SK-N-SH treated with all-trans-retinoic acid at 6 μM for 48 hours (cell line): ENCODE data around the gene NLRP5.

ENCODE experiments used
- ARNTL ChIP-seq: fragments of 450-650 bp; formaldehyde crosslinking; IDR thresholded peaks from 2 replicates; pipeline ENCODE4 v1.5.0; 2020; ENCODE audit warnings: low read depth, mild to moderate bottlenecking, moderate library complexity, borderline replicate concordance
- BACH2 ChIP-seq: fragments of 250-450 bp; sonication (Bioruptor Pico); IDR thresholded peaks from 2 replicates; pipeline ENCODE4 v1.9.0; 2021; ENCODE audit warnings: mild to moderate bottlenecking, borderline replicate concordance
- CSDC2 ChIP-seq: fragments of 250-450 bp; sonication (Bioruptor Pico); IDR thresholded peaks from 2 replicates; pipeline ENCODE4 v1.5.0; 2020; ENCODE audit warnings: mild to moderate bottlenecking, moderate library complexity
- ESRRG ChIP-seq: fragments of 250-450 bp; sonication (Bioruptor Pico); IDR thresholded peaks from 2 replicates; pipeline ENCODE4 v1.6.1; 2021; ENCODE audit warnings: mild to moderate bottlenecking
- GLIS3 ChIP-seq: fragments of 250-450 bp; sonication (Bioruptor Pico); IDR thresholded peaks from 2 replicates; pipeline ENCODE4 v1.5.0; 2020; ENCODE audit warnings: mild to moderate bottlenecking, moderate library complexity
- OSR1 ChIP-seq: fragments of 250-450 bp; sonication (Bioruptor Pico); IDR thresholded peaks from 2 replicates; pipeline ENCODE4 v1.8.0; 2022; ENCODE audit warnings: moderate library complexity, mild to moderate bottlenecking, inconsistent platforms
- TCF4 ChIP-seq: fragments of 250-450 bp; sonication (Bioruptor Pico); IDR thresholded peaks from 2 replicates; pipeline ENCODE4 v1.8.0; 2021; ENCODE audit warnings: mild to moderate bottlenecking, moderate library complexity, borderline replicate concordance
- ZC3H10 ChIP-seq: fragments of 250-450 bp; sonication (Bioruptor Pico); IDR thresholded peaks from 2 replicates; pipeline ENCODE4 v1.5.1; 2021; ENCODE audit warnings: mild to moderate bottlenecking, moderate library complexity
- ZFP3 ChIP-seq: fragments of 250-450 bp; sonication (Bioruptor Pico); IDR thresholded peaks from 2 replicates; pipeline ENCODE4 v1.5.0; 2020; ENCODE audit warnings: mild to moderate bottlenecking, moderate library complexity
- ZNF70 ChIP-seq: fragments of 450-650 bp; formaldehyde crosslinking; IDR thresholded peaks from 2 replicates; pipeline ENCODE4 v1.5.0; 2020; ENCODE audit warnings: mild to moderate bottlenecking, moderate library complexity
- ZNF8 ChIP-seq: fragments of 450-650 bp; formaldehyde crosslinking; IDR thresholded peaks from 2 replicates; pipeline ENCODE4 v1.5.0; 2020; ENCODE audit warnings: mild to moderate bottlenecking, moderate library complexity
- TF ChIP-seq, protein P1 (sequence below): fragments of 250-450 bp; sonication (Bioruptor Pico); IDR thresholded peaks from 2 replicates; pipeline ENCODE4 v1.8.0; 2021; ENCODE audit warnings: low read depth, mild to moderate bottlenecking, moderate library complexity, borderline replicate concordance
- TF ChIP-seq, protein P2 (sequence below): fragments of 250-450 bp; sonication (Bioruptor Pico); IDR thresholded peaks from 2 replicates; pipeline ENCODE4 v1.8.0; 2020; ENCODE audit warnings: mild to moderate bottlenecking, moderate library complexity, borderline replicate concordance
- TF ChIP-seq, protein P3 (sequence below): fragments of 250-450 bp; sonication (Bioruptor Pico); IDR thresholded peaks from 2 replicates; pipeline ENCODE4 v1.5.1; 2021; ENCODE audit warnings: mild to moderate bottlenecking, moderate library complexity

DNA sequence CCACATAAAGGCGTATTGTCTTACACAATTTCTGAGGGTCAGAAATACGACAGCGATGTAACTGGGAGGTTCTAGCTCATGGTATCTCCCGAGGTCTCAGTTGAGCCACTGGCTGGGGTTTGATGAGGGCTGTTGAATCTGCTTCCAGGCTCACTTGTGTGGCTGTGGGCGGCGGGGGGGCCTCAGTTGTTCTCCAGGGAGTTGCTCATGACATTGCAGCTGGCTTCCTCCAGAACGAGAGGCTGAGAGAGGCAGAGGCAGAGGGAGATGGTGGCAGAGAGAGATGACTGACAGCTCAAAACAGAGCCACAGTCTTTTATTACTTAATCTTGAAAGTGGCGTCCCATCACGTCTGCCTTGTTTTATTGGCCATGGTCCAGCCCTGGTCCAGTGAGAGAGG, 6.2 kb upstream of the NLRP5 start:
- no peak for TF ChIP-seq GLIS3
- TF ChIP-seq, protein P1, sequence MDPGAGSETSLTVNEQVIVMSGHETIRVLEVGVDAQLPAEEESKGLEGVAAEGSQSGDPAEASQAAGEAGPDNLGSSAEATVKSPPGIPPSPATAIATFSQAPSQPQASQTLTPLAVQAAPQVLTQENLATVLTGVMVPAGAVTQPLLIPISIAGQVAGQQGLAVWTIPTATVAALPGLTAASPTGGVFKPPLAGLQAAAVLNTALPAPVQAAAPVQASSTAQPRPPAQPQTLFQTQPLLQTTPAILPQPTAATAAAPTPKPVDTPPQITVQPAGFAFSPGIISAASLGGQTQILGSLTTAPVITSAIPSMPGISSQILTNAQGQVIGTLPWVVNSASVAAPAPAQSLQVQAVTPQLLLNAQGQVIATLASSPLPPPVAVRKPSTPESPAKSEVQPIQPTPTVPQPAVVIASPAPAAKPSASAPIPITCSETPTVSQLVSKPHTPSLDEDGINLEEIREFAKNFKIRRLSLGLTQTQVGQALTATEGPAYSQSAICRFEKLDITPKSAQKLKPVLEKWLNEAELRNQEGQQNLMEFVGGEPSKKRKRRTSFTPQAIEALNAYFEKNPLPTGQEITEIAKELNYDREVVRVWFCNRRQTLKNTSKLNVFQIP (CRISPR knock-in tag) = no peak
- TF ChIP-seq, protein P2, sequence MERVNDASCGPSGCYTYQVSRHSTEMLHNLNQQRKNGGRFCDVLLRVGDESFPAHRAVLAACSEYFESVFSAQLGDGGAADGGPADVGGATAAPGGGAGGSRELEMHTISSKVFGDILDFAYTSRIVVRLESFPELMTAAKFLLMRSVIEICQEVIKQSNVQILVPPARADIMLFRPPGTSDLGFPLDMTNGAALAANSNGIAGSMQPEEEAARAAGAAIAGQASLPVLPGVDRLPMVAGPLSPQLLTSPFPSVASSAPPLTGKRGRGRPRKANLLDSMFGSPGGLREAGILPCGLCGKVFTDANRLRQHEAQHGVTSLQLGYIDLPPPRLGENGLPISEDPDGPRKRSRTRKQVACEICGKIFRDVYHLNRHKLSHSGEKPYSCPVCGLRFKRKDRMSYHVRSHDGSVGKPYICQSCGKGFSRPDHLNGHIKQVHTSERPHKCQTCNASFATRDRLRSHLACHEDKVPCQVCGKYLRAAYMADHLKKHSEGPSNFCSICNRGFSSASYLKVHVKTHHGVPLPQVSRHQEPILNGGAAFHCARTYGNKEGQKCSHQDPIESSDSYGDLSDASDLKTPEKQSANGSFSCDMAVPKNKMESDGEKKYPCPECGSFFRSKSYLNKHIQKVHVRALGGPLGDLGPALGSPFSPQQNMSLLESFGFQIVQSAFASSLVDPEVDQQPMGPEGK = no peak
- TF ChIP-seq ZC3H10 = no peak
- TF ChIP-seq ARNTL = no peak
- TF ChIP-seq ZFP3 (CRISPR knock-in tag) = no peak
- TF ChIP-seq BACH2 (CRISPR knock-in tag) = no peak
- no peak for TF ChIP-seq ZNF70
- TF ChIP-seq ESRRG = no peak
- no peak for TF ChIP-seq CSDC2 (CRISPR knock-in tag)
- no peak for TF ChIP-seq ZNF8
- TF ChIP-seq, protein P3, sequence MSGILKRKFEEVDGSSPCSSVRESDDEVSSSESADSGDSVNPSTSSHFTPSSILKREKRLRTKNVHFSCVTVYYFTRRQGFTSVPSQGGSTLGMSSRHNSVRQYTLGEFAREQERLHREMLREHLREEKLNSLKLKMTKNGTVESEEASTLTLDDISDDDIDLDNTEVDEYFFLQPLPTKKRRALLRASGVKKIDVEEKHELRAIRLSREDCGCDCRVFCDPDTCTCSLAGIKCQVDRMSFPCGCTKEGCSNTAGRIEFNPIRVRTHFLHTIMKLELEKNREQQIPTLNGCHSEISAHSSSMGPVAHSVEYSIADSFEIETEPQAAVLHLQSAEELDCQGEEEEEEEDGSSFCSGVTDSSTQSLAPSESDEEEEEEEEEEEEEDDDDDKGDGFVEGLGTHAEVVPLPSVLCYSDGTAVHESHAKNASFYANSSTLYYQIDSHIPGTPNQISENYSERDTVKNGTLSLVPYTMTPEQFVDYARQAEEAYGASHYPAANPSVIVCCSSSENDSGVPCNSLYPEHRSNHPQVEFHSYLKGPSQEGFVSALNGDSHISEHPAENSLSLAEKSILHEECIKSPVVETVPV = no peak
- no peak for TF ChIP-seq TCF4 (CRISPR knock-in tag)
- TF ChIP-seq OSR1 (CRISPR knock-in tag) = no peak
